ENCODE measurements around the gene F13A1.

DNA sequence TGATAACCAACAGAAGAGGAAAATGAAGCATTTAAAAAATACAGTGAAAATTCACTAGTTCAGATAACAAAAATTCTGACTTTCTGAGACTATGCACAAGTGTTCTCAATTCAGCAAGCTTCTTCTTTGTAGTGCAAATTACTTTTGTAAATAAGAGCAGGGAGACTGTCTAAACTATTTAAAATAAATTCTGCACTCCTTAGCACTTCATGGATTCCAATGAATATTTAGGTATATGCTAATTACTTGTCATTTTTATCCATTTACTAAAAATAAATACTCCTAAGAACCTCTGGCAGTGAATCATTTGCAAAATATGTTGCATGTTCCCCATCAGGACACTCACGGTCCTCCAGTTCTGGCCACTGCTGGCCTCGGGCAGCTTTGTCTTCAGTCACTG lies 139.8 kb downstream of the F13A1 start:
- TF ChIP-seq, protein P1, sequence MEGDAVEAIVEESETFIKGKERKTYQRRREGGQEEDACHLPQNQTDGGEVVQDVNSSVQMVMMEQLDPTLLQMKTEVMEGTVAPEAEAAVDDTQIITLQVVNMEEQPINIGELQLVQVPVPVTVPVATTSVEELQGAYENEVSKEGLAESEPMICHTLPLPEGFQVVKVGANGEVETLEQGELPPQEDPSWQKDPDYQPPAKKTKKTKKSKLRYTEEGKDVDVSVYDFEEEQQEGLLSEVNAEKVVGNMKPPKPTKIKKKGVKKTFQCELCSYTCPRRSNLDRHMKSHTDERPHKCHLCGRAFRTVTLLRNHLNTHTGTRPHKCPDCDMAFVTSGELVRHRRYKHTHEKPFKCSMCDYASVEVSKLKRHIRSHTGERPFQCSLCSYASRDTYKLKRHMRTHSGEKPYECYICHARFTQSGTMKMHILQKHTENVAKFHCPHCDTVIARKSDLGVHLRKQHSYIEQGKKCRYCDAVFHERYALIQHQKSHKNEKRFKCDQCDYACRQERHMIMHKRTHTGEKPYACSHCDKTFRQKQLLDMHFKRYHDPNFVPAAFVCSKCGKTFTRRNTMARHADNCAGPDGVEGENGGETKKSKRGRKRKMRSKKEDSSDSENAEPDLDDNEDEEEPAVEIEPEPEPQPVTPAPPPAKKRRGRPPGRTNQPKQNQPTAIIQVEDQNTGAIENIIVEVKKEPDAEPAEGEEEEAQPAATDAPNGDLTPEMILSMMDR (IDR thresholded peaks at IDR 0.05; ENCODE audit: low read length) = no peak
- no peak for TF ChIP-seq EZH2 (IDR thresholded peaks at IDR 0.05; ENCODE audit: borderline replicate concordance, low read length)

All from OCI-LY1 (cell line).